ENCODE results near the gene HPSE2.

DNA sequence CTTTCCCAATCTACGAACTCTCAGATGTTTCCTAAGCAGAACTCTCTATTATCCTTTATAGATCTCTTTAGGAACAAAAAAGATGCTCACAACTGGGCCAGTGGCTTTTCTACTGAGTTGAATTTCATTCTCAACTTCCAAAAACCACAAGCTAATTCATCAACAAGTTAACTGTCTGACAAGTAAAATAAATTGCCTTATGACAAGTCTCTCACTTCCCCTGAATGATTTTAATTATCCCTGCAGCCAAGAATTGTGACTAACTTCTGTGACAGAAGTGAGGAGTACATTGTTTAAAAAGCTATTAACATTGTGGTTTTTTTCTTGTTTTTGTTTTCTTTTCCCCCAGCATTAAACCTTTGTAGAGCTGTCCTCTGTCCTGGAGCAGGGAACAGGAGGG lies 343.1 kb downstream of the HPSE2 start:
- TF ChIP-seq ZFP3 (CRISPR knock-in tag; IDR thresholded peaks at IDR 0.05) (no peak), PATZ1 (CRISPR knock-in tag; IDR thresholded peaks at IDR 0.05; ENCODE audit: borderline replicate concordance) (no peak), PPARA (CRISPR knock-in tag; IDR thresholded peaks at IDR 0.05; ENCODE audit: borderline replicate concordance) (no peak), ISL1 (CRISPR knock-in tag; IDR thresholded peaks at IDR 0.05) (no peak)
